ENCODE results near the gene NOSTRIN. TPM values are rescaled to one million over a fixed set of nuclear protein-coding genes. Genes with fewer than 3 reads are reported as not detected.

Gene NOSTRIN
- total and polyA plus RNA-seq, 10 donors = 3.5 to 20.3 (median 10.0) TPM

DNA sequence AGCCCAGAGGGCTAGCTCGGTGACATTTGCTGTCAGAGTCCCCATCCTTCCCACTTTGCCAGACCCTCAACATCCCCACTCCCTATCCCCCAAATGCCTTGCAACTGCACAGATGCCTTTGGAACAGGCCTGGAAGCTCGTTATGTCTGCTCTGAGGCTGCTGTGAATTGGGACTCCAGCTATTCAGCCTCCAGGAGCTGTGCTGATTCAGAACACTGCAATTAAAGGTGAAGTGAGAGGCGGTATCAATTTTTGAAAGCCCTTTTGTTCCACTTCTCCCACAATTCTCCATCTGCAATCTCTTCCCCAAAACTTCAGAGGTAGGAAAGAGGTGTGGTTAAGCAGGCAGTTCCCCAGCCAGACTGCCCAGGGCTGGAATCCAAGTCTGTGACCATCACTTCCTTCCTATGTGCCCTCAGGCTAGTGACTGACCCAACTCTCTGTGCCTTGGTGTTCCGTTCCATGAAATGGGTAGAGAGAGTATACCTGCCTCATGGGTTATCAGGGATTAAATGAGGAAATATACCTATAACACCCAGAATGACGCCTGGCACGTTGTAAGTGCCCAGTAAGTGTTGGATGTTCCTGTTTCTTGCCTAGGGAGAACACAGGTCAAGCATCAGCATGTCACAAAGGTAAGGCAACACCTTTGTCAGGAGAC, 17.5 kb downstream of the NOSTRIN start:
- 67 to 92% (median 89%) methylated on average over 6 of the region's 6 CpGs for WGBS, 5 donors
- H3K9me3 ChIP-seq = no peaks in the 10 kb centered on the region
- TF ChIP-seq POLR2A (IDR thresholded peaks at IDR 0.05) = no peak
- DNase-seq = no peak
- no peak overlapping the region for H3K27ac ChIP-seq
- H3K4me1 ChIP-seq = no peaks in the 10 kb centered on the region
- H3K27me3 ChIP-seq (replicated peaks in 1 of 7) = no peaks in the 10 kb centered on the region
- H3K36me3 ChIP-seq = no peaks in the 10 kb centered on the region
- intact Hi-C loops (cut with DNase I; ENCODE audit: low total_unique reads) = no loop called here
- no peak overlapping the region for H3K4me3 ChIP-seq

DNA sequence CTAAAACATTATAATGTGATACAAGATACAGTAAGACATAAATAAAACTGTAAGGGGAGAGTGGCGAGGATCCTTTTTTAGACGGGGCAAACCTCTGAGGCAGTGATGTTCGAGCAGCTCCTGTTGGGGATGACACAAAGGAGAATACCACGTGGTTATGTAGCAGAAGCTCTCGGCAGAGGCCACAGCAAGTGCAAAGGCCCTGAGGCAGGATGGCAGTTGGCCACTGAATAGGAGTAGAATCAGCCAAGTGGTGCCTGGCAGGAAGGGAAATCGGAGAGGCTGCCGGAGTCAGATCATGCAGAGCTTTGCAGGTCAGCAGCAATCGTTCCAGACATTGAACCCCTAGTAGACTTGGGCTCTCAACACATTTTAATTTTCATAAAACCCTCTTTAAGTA, 19.1 kb downstream of the NOSTRIN start:
- intact Hi-C loops (cut with DNase I; ENCODE audit: low total_unique reads) = no loop called here
- no peak overlapping the region for H3K27ac ChIP-seq
- WGBS, 5 donors = 83 to 91% (median 89%) methylated on average over 8 of the region's 8 CpGs
- H3K27me3 ChIP-seq (replicated peaks in 1 of 7) = no peaks in the 10 kb centered on the region
- H3K4me1 ChIP-seq = no peaks in the 10 kb centered on the region
- no peaks in the 10 kb centered on the region for H3K36me3 ChIP-seq
- TF ChIP-seq POLR2AphosphoS5 (IDR thresholded peaks at IDR 0.05) (no peak), POLR2A (IDR thresholded peaks at IDR 0.05) (no peak)
- TF ChIP-seq, protein P1, sequence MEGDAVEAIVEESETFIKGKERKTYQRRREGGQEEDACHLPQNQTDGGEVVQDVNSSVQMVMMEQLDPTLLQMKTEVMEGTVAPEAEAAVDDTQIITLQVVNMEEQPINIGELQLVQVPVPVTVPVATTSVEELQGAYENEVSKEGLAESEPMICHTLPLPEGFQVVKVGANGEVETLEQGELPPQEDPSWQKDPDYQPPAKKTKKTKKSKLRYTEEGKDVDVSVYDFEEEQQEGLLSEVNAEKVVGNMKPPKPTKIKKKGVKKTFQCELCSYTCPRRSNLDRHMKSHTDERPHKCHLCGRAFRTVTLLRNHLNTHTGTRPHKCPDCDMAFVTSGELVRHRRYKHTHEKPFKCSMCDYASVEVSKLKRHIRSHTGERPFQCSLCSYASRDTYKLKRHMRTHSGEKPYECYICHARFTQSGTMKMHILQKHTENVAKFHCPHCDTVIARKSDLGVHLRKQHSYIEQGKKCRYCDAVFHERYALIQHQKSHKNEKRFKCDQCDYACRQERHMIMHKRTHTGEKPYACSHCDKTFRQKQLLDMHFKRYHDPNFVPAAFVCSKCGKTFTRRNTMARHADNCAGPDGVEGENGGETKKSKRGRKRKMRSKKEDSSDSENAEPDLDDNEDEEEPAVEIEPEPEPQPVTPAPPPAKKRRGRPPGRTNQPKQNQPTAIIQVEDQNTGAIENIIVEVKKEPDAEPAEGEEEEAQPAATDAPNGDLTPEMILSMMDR (IDR thresholded peaks at IDR 0.05 in 8 of 11, conservative IDR thresholded peaks at IDR 0.05 in 3 of 11) = no peak
- no peaks in the 10 kb centered on the region for H3K9me3 ChIP-seq
- no peak for DNase-seq
- no peak overlapping the region for H3K4me3 ChIP-seq

DNA sequence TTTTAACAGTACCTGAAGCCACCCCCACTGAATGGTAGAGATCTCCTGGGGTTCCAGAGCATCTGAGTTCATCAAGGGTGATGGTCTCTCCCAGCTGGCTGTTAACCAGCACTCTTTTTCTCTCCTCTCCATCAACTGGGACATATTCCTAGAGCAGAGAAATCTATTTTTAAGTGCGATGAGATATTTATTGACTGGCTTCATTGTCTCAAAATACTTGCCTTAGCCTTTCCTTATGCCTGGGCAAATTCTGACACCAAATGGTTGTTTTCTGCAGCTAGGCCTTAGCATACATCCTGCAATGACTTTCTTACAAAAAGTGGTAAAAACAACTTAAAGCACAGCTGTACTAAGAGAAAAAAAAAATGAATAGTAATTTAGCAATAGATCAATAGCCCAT, 19.6 kb downstream of the NOSTRIN start:
- 94 to 100% (median 97%) methylated on average over 1 of the region's 1 CpG for WGBS, 5 donors
- Histone ChIP-seq H3K27me3 (replicated peaks in 1 of 7) (no peaks in the 10 kb centered on the region), H3K36me3 (no peaks in the 10 kb centered on the region), H3K9me3 (no peaks in the 10 kb centered on the region), H3K27ac (no peak overlapping the region), H3K4me3 (no peak overlapping the region), H3K4me1 (no peaks in the 10 kb centered on the region)
- TF ChIP-seq POLR2A (IDR thresholded peaks at IDR 0.05) = no peak
- no peak for TF ChIP-seq POLR2AphosphoS5 (IDR thresholded peaks at IDR 0.05)
- TF ChIP-seq, protein P1 (IDR thresholded peaks at IDR 0.05 in 8 of 11, conservative IDR thresholded peaks at IDR 0.05 in 3 of 11) = no peak
- intact Hi-C loops (cut with DNase I; ENCODE audit: low total_unique reads) = no loop called here
- no peak for DNase-seq

DNA sequence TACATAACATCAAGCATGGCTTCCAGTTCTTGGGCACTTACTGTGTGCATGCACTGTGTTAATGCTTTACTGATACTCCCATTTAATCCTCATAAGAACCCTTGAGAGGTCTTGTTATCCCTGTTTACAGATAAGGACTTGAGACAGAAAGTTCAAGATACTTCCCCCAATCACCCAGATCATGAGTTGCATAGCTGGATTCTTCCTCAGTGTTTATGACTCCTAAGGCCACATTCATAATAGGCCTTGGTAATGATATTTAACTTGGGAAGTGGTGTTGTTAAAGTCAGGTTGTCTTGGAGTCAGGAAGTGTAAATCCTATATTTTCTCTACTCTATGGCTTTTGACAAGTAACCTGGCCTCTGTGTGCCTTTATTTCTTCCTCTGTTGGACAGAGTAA, 22.7 kb downstream of the NOSTRIN start:
- H3K4me1 ChIP-seq = no peaks in the 10 kb centered on the region
- intact Hi-C loops (cut with DNase I; ENCODE audit: low total_unique reads) = no loop called here
- no peak for DNase-seq
- no peaks in the 10 kb centered on the region for H3K27me3 ChIP-seq (replicated peaks in 1 of 7)
- H3K36me3 ChIP-seq = no peaks in the 10 kb centered on the region
- H3K27ac ChIP-seq = no peak overlapping the region
- no peak overlapping the region for H3K4me3 ChIP-seq
- TF ChIP-seq POLR2AphosphoS5 (IDR thresholded peaks at IDR 0.05) (no peak), POLR2A (IDR thresholded peaks at IDR 0.05) (no peak)
- TF ChIP-seq, protein P1 (IDR thresholded peaks at IDR 0.05 in 8 of 11, conservative IDR thresholded peaks at IDR 0.05 in 3 of 11) = no peak
- H3K9me3 ChIP-seq = no peaks in the 10 kb centered on the region

DNA sequence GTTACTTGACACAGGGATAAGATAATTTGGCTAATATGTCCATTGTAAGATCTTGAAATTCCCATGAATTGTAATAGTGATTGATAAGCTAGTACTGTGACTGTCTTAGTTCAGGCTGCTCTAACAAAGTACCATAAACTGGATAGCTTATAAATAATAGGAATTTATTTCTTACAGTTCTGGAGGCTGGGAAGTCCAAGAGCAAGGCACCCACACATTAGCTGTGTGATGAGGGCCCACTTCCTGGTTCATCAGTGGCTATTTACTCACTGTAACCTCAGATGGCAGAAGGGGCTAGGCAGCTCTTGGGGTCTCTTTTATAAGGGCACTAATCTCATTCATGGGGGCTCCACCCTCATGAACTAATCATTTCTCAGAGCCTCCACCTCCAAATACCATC, 28.5 kb downstream of the NOSTRIN start:
- TF ChIP-seq POLR2A (IDR thresholded peaks at IDR 0.05) (no peak), POLR2AphosphoS5 (IDR thresholded peaks at IDR 0.05) (no peak)
- TF ChIP-seq, protein P1 (IDR thresholded peaks at IDR 0.05 in 8 of 11, conservative IDR thresholded peaks at IDR 0.05 in 3 of 11) = no peak
- Histone ChIP-seq H3K4me1 (no peaks in the 10 kb centered on the region), H3K9me3 (peaks cover 0 to 10% (median 6%) of the 10 kb centered on the region in 8 donors), H3K4me3 (no peak overlapping the region), H3K36me3 (peaks cover 0 to 11% (median 0%) of the 10 kb centered on the region in 6 donors), H3K27me3 (replicated peaks in 1 of 7) (no peaks in the 10 kb centered on the region), H3K27ac (no peak overlapping the region)
- DNase-seq = no peak
- intact Hi-C loops (cut with DNase I; ENCODE audit: low total_unique reads) = no loop called here
